ENCODE results near the gene HMGXB4. TPM values are rescaled to one million over a fixed set of nuclear protein-coding genes. Genes with fewer than 3 reads are reported as not detected.
A peak's percentile ranks its signal among the peaks of the same experiment; 100 is the strongest.

Gene HMGXB4
- total and polyA plus RNA-seq, 2 of the 13 experiments (the other 11 are each of a cell fraction or from before 2014, with no cell fraction given) = 13.9 to 16.3 TPM

DNA sequence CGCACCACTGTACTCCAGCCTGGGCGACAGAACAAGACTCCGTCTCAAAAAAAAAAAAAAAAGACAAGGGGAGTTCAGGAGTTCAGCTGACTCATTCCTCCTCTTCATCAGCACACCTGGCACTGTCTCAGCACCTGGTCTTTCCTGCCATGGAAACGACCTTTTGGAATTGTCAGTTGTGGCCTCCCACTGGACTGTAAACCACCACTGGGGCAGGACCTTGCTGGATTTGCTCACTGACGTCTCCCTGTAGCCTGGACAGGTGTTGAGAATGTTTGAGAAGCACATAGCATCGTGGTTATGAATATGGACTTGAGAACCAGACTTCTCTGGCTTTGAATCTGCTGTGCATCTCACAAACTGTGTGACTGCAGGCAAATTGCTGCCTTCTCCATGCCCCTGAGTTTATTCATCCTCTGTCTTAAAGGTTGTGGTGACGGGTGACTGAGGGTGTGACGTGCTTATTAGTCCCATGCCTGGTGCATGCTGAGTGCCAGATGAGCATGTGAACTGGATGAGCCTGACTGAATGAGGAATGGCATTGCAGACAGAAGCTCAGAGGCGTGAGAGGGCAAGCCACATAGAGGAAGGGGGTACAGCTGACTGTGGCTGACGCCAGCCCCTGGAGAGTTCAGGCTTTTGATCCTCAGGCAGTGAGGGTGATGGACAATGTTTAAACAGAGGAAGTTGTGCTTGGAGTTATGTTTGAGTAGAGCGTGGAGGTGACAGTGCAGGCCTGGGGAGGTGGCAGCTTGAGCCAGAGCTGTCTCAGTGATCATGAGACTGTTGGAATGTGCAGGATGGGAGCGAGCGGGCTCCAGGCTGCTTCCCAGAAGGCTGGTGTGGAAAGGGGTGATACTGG is 55.1 kb downstream of the HMGXB4 start:
- WGBS (ENCODE audit: low lambda C conversion rate) = 8% methylated on average over 9 of the region's 13 CpGs
- DNase-seq (ENCODE audit: low spot score) = peak; percentile 90
- no peaks in the 10 kb centered on the region for H3K9me3 ChIP-seq (ENCODE audit: low read length)
- no peaks in the 10 kb centered on the region for H4K20me1 ChIP-seq (ENCODE audit: insufficient read depth, low read length)
- H3K4me3 ChIP-seq (replicated peaks in 1 of 3; ENCODE audit: insufficient read depth in 1 of 3, low read depth in 2 of 3, low read length in 3 of 3) = peak overlapping the region in 1 of 3 experiments; percentile 41; a peak in 3 of 6 replicates
- H3K9ac ChIP-seq (ENCODE audit: insufficient read depth, low read depth, low read length) = peak overlapping the region; percentile 50
- H3K79me2 ChIP-seq (ENCODE audit: insufficient read depth, low read length) = peaks cover 42% of the 10 kb centered on the region
- H3K36me3 ChIP-seq (replicated peaks in 1 of 2; ENCODE audit: control insufficient read depth in 1 of 2, insufficient read depth in 2 of 2, low read length in 2 of 2) = peaks cover 7 to 9% of the 10 kb centered on the region in 2 experiments; a peak in 4 of 5 replicates
- BruUV-seq (replicated peaks) = no TSS peak
- intact Hi-C loops (cut with micrococcal nuclease; ENCODE audit: unreplicated experiment) = loop anchor here (1.0 kb wide), 2 partner anchors 11 to 16 kb away; no protein-coding TSS in a partner anchor
- peak; percentile 92 for FAIRE-seq
- in situ Hi-C loops (cut with HindIII; ENCODE audit: extremely low pct_ligation_motif_present, low pct_unique_long_range_greater_than_20kb) = no loop called here
- ChIA-PET POLR2A (interaction anchor here (0.7 to 5.5 kb wide), 3 partner anchors 11 to 86 kb away, joined by 3 to 126 read pairs (median 11); partner anchors contain the start of gene TOM1), CTCF (ENCODE audit: low intra/inter-chr PET ratio, low total read pairs) (no interaction called here)
- no peak overlapping the region for H2AFZ ChIP-seq (ENCODE audit: low read length)
- H3K27ac ChIP-seq (ENCODE audit: extremely low read length, insufficient read depth, low read length) = peak overlapping the region; percentile 82
- H3K4me1 ChIP-seq (ENCODE audit: insufficient read depth, low read length) = peaks cover 52% of the 10 kb centered on the region
- no peaks in the 10 kb centered on the region for H3K27me3 ChIP-seq (ENCODE audit: control insufficient read depth in 1 of 2, insufficient read depth in 2 of 2, low read length in 2 of 2)
- H3K4me2 ChIP-seq (ENCODE audit: low read depth, low read length) = peak overlapping the region; percentile 71
- ATAC-seq = peak; percentile 87
- no peak for TF ChIP-seq ZNF264 (CRISPR knock-in tag; IDR thresholded peaks at IDR 0.05)
- TF ChIP-seq ELF3 (CRISPR knock-in tag; IDR thresholded peaks at IDR 0.05) = peak; percentile 76
- TF ChIP-seq ZNF781 (CRISPR knock-in tag; IDR thresholded peaks at IDR 0.05; ENCODE audit: borderline replicate concordance, not compliant biosample characterization) = no peak
- TF ChIP-seq, protein P1, sequence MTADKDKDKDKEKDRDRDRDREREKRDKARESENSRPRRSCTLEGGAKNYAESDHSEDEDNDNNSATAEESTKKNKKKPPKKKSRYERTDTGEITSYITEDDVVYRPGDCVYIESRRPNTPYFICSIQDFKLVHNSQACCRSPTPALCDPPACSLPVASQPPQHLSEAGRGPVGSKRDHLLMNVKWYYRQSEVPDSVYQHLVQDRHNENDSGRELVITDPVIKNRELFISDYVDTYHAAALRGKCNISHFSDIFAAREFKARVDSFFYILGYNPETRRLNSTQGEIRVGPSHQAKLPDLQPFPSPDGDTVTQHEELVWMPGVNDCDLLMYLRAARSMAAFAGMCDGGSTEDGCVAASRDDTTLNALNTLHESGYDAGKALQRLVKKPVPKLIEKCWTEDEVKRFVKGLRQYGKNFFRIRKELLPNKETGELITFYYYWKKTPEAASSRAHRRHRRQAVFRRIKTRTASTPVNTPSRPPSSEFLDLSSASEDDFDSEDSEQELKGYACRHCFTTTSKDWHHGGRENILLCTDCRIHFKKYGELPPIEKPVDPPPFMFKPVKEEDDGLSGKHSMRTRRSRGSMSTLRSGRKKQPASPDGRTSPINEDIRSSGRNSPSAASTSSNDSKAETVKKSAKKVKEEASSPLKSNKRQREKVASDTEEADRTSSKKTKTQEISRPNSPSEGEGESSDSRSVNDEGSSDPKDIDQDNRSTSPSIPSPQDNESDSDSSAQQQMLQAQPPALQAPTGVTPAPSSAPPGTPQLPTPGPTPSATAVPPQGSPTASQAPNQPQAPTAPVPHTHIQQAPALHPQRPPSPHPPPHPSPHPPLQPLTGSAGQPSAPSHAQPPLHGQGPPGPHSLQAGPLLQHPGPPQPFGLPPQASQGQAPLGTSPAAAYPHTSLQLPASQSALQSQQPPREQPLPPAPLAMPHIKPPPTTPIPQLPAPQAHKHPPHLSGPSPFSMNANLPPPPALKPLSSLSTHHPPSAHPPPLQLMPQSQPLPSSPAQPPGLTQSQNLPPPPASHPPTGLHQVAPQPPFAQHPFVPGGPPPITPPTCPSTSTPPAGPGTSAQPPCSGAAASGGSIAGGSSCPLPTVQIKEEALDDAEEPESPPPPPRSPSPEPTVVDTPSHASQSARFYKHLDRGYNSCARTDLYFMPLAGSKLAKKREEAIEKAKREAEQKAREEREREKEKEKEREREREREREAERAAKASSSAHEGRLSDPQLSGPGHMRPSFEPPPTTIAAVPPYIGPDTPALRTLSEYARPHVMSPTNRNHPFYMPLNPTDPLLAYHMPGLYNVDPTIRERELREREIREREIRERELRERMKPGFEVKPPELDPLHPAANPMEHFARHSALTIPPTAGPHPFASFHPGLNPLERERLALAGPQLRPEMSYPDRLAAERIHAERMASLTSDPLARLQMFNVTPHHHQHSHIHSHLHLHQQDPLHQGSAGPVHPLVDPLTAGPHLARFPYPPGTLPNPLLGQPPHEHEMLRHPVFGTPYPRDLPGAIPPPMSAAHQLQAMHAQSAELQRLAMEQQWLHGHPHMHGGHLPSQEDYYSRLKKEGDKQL (CRISPR knock-in tag; IDR thresholded peaks at IDR 0.05; ENCODE audit: low read depth) = peak; percentile 87; the same call in 1 of the 2 replicates
- TF ChIP-seq YY1 (IDR thresholded peaks at IDR 0.05; ENCODE audit: insufficient read depth, insufficient replicate concordance, low read depth, low read length) = no peak
- TF ChIP-seq ZBTB38 (CRISPR knock-in tag; IDR thresholded peaks at IDR 0.05) = no peak
- TF ChIP-seq DNMT1 (CRISPR knock-in tag; IDR thresholded peaks at IDR 0.05) = no peak
- TF ChIP-seq ZNF570 (CRISPR knock-in tag; IDR thresholded peaks at IDR 0.05; ENCODE audit: borderline replicate concordance) = no peak
- TF ChIP-seq NFE2L2 (IDR thresholded peaks at IDR 0.05; ENCODE audit: low read length) = peak; percentile 38; the same call in 1 of the 2 replicates
- no peak for TF ChIP-seq RFX1 (IDR thresholded peaks at IDR 0.05)
- no peak for TF ChIP-seq YEATS4 (CRISPR knock-in tag; IDR thresholded peaks at IDR 0.05; ENCODE audit: borderline replicate concordance)
- no peak for TF ChIP-seq ZNF724P (CRISPR knock-in tag; IDR thresholded peaks at IDR 0.05; ENCODE audit: borderline replicate concordance)
- TF ChIP-seq, protein P2, sequence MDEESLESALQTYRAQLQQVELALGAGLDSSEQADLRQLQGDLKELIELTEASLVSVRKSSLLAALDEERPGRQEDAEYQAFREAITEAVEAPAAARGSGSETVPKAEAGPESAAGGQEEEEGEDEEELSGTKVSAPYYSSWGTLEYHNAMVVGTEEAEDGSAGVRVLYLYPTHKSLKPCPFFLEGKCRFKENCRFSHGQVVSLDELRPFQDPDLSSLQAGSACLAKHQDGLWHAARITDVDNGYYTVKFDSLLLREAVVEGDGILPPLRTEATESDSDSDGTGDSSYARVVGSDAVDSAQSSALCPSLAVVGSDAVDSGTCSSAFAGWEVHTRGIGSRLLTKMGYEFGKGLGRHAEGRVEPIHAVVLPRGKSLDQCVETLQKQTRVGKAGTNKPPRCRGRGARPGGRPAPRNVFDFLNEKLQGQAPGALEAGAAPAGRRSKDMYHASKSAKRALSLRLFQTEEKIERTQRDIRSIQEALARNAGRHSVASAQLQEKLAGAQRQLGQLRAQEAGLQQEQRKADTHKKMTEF (CRISPR knock-in tag; IDR thresholded peaks at IDR 0.05) = peak; percentile 48; the same call in 1 of the 2 replicates
- no peak for TF ChIP-seq ZNF562 (CRISPR knock-in tag; IDR thresholded peaks at IDR 0.05; ENCODE audit: borderline replicate concordance)
- TF ChIP-seq, protein P3, sequence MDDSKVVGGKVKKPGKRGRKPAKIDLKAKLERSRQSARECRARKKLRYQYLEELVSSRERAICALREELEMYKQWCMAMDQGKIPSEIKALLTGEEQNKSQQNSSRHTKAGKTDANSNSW (CRISPR knock-in tag; IDR thresholded peaks at IDR 0.05; ENCODE audit: borderline replicate concordance) = no peak
- no peak for TF ChIP-seq NFYC (CRISPR knock-in tag; IDR thresholded peaks at IDR 0.05)

Data from HepG2 (cell line).